Stimulated activated CD4-positive, alpha-beta T cell treated with anti-CD3 and anti-CD28 coated beads, Interleukin-2, amount 100 ng/mL, for 4 hours (primary cell): Measurements from ENCODE around the gene TESMIN.

Source experiments
- DNase-seq: peaks from one replicate; pipeline ENCODE4 v3.0.0-alpha.2; 2020; ENCODE audit warnings: low read depth

The TESMIN gene

GRCh38 chr11:68683536-68684384, 67.6 kb downstream of the TESMIN start:
- no peak for DNase-seq

- DNase-seq, result no peak
Measured at GRCh38 chr11:68683121-68683520, 68.2 kb downstream of the TESMIN start.

GRCh38 chr11:68682531-68682961, 68.8 kb downstream of the TESMIN start:
- no peak for DNase-seq

GRCh38 chr11:68680541-68681231, 70.6 kb downstream of the TESMIN start:
- DNase-seq, result no peak

GRCh38 chr11:68678031-68678441, 73.3 kb downstream of the TESMIN start:
- no peak for DNase-seq

GRCh38 chr11:68677432-68677831, 73.9 kb downstream of the TESMIN start:
- no peak for DNase-seq

GRCh38 chr11:68674461-68674860, 76.9 kb downstream of the TESMIN start:
- DNase-seq, result no peak

- DNase-seq, result no peak
Measured at GRCh38 chr11:68673991-68674390, 77.3 kb downstream of the TESMIN start.

GRCh38 chr11:68673306-68673945, 77.9 kb downstream of the TESMIN start:
- no peak for DNase-seq

GRCh38 chr11:68670208-68670992, 80.9 kb downstream of the TESMIN start:
- no peak for DNase-seq

- DNase-seq, result no peak
Measured at GRCh38 chr11:68669301-68670090, 81.8 kb downstream of the TESMIN start.

GRCh38 chr11:68667511-68668500, 83.5 kb downstream of the TESMIN start:
- no peak for DNase-seq

GRCh38 chr11:68666849-68667248, 84.5 kb downstream of the TESMIN start:
- DNase-seq, result no peak

GRCh38 chr11:68665436-68665835, 85.9 kb downstream of the TESMIN start:
- DNase-seq, result no peak

GRCh38 chr11:68664906-68665305, 86.4 kb downstream of the TESMIN start:
- DNase-seq, result no peak

GRCh38 chr11:68664141-68664540, 87.2 kb downstream of the TESMIN start:
- no peak for DNase-seq

GRCh38 chr11:68663482-68664010, 87.8 kb downstream of the TESMIN start:
- DNase-seq, result no peak

- no peak for DNase-seq
Measured at GRCh38 chr11:68661697-68662603, 89.4 kb downstream of the TESMIN start.

GRCh38 chr11:68661014-68661413, 90.3 kb downstream of the TESMIN start:
- DNase-seq, result no peak
